ENCODE results near the gene LRRC56.

DNA sequence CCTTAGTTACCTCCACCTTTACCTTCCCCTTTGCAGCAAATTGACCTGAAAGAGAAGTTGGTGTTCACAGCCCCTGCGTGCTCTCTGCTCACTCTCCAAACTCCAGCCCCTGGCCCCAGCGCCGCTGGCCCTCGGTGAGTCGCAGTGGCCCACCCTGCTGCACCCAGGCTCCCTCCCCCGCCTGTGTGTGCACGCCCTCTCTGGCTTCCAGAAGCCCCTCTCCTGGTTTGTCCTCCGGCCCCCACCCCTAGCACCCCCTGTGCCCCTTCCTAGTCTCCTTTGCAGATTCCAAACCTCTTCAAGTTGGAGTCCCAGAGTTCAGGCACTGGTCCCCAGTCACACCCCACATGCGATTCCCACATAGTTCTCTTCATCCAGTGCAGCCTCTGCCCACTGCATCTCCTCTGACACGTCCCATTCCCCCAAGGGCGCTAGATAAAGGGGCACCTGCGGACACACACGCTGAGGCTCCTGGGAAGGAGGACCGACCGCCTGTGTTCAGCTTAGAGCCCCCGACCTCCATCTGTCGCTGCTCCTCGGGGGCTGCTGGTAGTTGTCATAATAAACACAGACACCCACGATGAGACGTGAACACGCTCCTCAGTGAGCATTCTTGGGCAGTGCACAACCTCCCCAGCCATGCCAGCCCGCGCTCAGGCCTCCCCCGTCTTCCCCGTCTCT is 37.4 kb downstream of the LRRC56 start:
- TF ChIP-seq, protein P1, sequence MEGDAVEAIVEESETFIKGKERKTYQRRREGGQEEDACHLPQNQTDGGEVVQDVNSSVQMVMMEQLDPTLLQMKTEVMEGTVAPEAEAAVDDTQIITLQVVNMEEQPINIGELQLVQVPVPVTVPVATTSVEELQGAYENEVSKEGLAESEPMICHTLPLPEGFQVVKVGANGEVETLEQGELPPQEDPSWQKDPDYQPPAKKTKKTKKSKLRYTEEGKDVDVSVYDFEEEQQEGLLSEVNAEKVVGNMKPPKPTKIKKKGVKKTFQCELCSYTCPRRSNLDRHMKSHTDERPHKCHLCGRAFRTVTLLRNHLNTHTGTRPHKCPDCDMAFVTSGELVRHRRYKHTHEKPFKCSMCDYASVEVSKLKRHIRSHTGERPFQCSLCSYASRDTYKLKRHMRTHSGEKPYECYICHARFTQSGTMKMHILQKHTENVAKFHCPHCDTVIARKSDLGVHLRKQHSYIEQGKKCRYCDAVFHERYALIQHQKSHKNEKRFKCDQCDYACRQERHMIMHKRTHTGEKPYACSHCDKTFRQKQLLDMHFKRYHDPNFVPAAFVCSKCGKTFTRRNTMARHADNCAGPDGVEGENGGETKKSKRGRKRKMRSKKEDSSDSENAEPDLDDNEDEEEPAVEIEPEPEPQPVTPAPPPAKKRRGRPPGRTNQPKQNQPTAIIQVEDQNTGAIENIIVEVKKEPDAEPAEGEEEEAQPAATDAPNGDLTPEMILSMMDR (conservative IDR thresholded peaks at IDR 0.05 in 1 of 2, IDR thresholded peaks at IDR 0.05 in 1 of 2; ENCODE audit: low read depth in 1 of 2, low read length in 2 of 2) = no peak
- TF ChIP-seq EZH2 (IDR thresholded peaks at IDR 0.05; ENCODE audit: low read length, missing control alignments) = peak; percentile 12

Data from fibroblast of lung (primary cell).